ENCODE data around the gene ARL8B. TPM values are rescaled to one million over a fixed set of nuclear protein-coding genes. Genes with fewer than 3 reads are reported as not detected.

The ARL8B gene
- total RNA-seq, 1 donor from 2014 or later, result 66.7 TPM

GRCh38 chr3:5195605-5196004 is 73.5 kb downstream of the ARL8B start:
- no peak for DNase-seq
- TF ChIP-seq CTCF (IDR thresholded peaks at IDR 0.05; ENCODE audit: borderline replicate concordance), result no peak
- intact Hi-C loops (cut with micrococcal nuclease), result no loop called here
- Histone ChIP-seq H3K4me3 (no peak overlapping the region), H3K9me3 (replicated peaks) (no peaks in the 10 kb centered on the region), H3K27ac (replicated peaks) (peak overlapping the region; percentile 2), H3K4me1 (peaks cover 47% of the 10 kb centered on the region), H3K27me3 (ENCODE audit: low read depth) (no peaks in the 10 kb centered on the region), H3K36me3 (peaks cover 29% of the 10 kb centered on the region)

GRCh38 chr3:5197022-5197421 is 74.9 kb downstream of the ARL8B start:
- peaks cover 42% of the 10 kb centered on the region for H3K36me3 ChIP-seq

GRCh38 chr3:5197470-5198312 is 75.6 kb downstream of the ARL8B start:
- peaks cover 48% of the 10 kb centered on the region for H3K36me3 ChIP-seq
- no peak for DNase-seq
- H3K4me1 ChIP-seq, result peaks cover 37% of the 10 kb centered on the region
- no peaks in the 10 kb centered on the region for H3K27me3 ChIP-seq (ENCODE audit: low read depth)
- intact Hi-C loops (cut with micrococcal nuclease), result no loop called here
- H3K9me3 ChIP-seq (replicated peaks), result no peaks in the 10 kb centered on the region
- no peak overlapping the region for H3K4me3 ChIP-seq
- no peak for TF ChIP-seq CTCF (IDR thresholded peaks at IDR 0.05; ENCODE audit: borderline replicate concordance)
- peak overlapping the region; percentile 0 for H3K27ac ChIP-seq (replicated peaks)

More at GRCh38 chr3:5197022-5197421, 74.9 kb downstream of the ARL8B start:
- intact Hi-C loops (cut with micrococcal nuclease), result no loop called here
- TF ChIP-seq CTCF (IDR thresholded peaks at IDR 0.05; ENCODE audit: borderline replicate concordance), result no peak
- no peak for DNase-seq
- Histone ChIP-seq H3K4me3 (no peak overlapping the region), H3K27me3 (ENCODE audit: low read depth) (no peaks in the 10 kb centered on the region), H3K27ac (replicated peaks) (no peak overlapping the region), H3K9me3 (replicated peaks) (no peaks in the 10 kb centered on the region), H3K4me1 (peaks cover 42% of the 10 kb centered on the region)

- TF ChIP-seq CTCF (IDR thresholded peaks at IDR 0.05; ENCODE audit: borderline replicate concordance), result no peak
- intact Hi-C loops (cut with micrococcal nuclease), result no loop called here
- Histone ChIP-seq H3K36me3 (peaks cover 54% of the 10 kb centered on the region), H3K27ac (replicated peaks) (no peak overlapping the region), H3K4me3 (no peak overlapping the region), H3K9me3 (replicated peaks) (no peaks in the 10 kb centered on the region), H3K4me1 (peaks cover 34% of the 10 kb centered on the region), H3K27me3 (ENCODE audit: low read depth) (no peaks in the 10 kb centered on the region)
- DNase-seq, result no peak
Observed at GRCh38 chr3:5198313-5198677, 76.2 kb downstream of the ARL8B start.

GRCh38 chr3:5198986-5199731 is 77.1 kb downstream of the ARL8B start:
- H3K27ac ChIP-seq (replicated peaks), result no peak overlapping the region

More at GRCh38 chr3:5198986-5199731, 77.1 kb downstream of the ARL8B start:
- no peaks in the 10 kb centered on the region for H3K9me3 ChIP-seq (replicated peaks)
- no peak for DNase-seq
- intact Hi-C loops (cut with micrococcal nuclease), result no loop called here
- no peaks in the 10 kb centered on the region for H3K27me3 ChIP-seq (ENCODE audit: low read depth)
- H3K36me3 ChIP-seq, result peaks cover 58% of the 10 kb centered on the region
- no peak for TF ChIP-seq CTCF (IDR thresholded peaks at IDR 0.05; ENCODE audit: borderline replicate concordance)
- peaks cover 34% of the 10 kb centered on the region for H3K4me1 ChIP-seq
- no peak overlapping the region for H3K4me3 ChIP-seq

All from left ventricle myocardium inferior (tissue), 1 donor.